GM10266 (cell line): Measurements from ENCODE around the gene LSP1.
A peak's percentile ranks its signal among the peaks of the same experiment; 100 is the strongest.

ENCODE experiments used
- DNase-seq: peaks from one replicate; pipeline ENCODE4 v3.0.0; 2012; ENCODE audit errors: extremely low spot score
- TF ChIP-seq, protein P1 (sequence below): IDR thresholded peaks from 2 replicates; pipeline ENCODE4 v1.5.1; 2012; ENCODE audit warnings: mild to moderate bottlenecking, low read depth; ENCODE audit not compliant: control insufficient read depth, insufficient read depth; ENCODE audit errors: missing control alignments

The LSP1 gene

DNA sequence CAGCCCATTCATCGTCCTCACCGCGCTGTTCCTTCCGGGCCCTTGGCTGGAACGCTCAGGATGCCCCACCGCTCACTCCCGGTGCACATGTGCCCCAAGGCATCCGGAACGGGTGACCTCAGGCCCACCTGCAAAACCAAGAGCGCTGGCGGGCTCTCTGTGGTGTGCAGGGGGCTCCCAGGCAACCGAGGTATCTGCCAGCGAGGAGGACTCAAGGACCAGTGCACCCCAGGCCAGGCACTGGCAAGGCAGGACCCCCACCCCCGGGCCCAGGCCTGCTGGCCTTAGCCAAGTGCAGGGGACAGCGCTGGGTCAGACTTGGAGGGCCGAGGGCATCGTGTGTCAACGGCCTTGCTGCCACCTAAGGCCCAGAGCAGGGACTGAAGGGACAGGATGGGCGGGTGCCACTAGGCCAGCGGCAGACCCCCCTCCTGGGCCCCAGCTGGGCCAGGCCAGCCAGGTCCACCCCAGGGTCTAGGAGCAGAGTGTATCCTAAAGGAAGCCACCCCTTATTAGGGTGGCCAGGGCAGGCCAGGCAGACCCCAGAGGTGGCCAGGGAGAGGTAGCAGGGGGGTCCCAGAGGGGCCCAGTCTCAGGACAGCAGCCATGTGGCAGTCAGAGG lies 75.1 kb downstream of the LSP1 start:
- peak; percentile 24 for DNase-seq
- TF ChIP-seq, protein P1, sequence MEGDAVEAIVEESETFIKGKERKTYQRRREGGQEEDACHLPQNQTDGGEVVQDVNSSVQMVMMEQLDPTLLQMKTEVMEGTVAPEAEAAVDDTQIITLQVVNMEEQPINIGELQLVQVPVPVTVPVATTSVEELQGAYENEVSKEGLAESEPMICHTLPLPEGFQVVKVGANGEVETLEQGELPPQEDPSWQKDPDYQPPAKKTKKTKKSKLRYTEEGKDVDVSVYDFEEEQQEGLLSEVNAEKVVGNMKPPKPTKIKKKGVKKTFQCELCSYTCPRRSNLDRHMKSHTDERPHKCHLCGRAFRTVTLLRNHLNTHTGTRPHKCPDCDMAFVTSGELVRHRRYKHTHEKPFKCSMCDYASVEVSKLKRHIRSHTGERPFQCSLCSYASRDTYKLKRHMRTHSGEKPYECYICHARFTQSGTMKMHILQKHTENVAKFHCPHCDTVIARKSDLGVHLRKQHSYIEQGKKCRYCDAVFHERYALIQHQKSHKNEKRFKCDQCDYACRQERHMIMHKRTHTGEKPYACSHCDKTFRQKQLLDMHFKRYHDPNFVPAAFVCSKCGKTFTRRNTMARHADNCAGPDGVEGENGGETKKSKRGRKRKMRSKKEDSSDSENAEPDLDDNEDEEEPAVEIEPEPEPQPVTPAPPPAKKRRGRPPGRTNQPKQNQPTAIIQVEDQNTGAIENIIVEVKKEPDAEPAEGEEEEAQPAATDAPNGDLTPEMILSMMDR, result no peak

DNA sequence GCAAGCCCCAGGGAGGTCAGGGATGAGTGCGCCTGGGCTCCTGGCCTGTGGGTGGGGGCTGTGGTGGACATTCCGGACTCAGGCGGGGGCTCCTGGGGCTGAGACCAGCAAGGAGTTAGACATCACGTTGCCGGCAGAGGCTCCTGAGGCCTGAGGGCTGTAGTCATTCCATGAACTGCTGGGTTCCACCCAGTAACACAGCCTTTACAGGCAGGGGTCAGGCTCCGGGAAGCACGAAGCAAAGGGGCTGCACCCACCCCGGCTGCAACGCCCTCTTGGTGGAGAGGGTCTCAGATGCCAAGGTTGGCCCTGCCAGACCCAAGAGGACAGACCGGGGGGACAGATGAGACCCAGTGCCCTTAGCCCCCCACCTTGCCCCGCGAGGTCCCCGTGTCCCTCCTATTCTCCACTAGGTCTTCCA lies 75.6 kb downstream of the LSP1 start:
- TF ChIP-seq, protein P1, result no peak

DNA sequence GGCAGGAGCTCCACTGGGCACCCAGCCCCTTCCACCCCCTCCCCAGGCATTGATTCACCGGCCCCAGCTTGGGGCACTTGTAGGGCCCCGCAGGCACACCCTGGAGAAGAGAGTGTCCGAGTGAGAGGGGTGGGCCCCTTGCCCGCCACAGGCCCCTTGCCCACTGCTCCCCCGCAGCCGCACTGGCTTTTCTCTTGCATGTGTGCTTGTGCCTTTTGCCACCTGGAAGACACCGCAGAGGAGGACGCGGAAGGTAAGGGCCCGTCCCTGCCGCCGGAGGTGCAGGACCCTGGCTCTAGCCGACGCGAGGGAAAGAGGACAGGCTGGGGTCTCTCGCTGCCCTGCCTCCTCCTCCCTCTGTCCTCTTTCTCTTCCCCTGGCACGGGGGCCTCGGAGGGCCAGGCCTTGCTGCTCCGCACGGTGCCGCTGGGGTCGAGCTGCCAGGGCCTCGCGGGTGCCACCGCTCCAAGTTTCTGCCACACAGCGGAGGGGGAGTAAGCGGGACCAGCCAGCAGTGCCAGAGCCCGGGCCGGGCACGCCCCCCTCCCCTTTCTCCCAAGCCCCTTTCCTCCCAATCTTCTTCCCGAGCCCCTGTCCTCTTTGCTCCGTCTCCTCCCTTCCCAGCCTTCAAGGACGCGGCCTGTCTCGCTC lies 76.1 kb downstream of the LSP1 start:
- no peak for DNase-seq
- TF ChIP-seq, protein P1, result no peak

More for the DNA sequence above, 75.6 kb downstream of the LSP1 start:
- DNase-seq, result peak; percentile 39

DNA sequence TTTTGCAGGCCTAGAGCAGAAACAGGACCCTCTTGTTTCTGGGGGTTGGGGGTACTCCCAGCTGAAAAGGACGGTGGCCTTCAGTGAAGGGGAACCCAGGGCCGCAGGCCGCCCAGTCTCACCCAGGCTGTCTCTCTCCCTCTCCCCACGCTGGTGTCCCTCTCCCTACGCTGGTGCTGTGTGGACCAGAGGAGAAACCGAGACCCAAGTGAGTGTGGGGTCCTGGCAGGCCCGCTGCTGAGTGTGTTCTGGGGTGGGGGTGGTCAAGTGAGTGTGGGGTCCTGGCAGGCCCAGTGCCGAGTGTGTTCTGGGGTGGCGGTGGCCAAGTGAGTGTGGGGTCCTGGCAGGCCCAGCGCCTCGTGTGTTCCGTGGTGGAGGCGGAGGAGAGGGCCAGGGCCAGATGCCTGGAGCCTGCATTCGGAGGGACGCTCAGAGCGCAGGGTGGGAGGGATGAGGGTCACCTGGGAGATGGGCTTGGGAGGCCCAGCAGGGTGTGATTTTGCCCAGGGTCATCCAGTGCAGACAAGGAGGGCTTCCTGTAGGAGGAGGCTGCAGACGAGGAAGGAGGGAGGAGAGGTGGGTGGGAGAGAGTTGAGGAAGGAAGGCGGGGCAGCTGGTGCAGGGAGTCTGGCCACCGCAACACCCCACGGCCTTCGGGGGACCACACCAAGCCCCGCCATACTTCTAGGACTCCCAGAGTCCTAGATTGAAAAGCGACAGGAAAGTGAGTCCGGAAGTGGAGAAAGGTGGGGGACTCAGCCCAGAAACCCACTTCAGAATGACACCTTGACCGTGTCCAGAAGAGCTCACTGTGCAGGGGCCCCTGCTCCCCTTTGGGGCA lies 77.0 kb downstream of the LSP1 start:
- DNase-seq, result no peak
- TF ChIP-seq, protein P1, result no peak

DNA sequence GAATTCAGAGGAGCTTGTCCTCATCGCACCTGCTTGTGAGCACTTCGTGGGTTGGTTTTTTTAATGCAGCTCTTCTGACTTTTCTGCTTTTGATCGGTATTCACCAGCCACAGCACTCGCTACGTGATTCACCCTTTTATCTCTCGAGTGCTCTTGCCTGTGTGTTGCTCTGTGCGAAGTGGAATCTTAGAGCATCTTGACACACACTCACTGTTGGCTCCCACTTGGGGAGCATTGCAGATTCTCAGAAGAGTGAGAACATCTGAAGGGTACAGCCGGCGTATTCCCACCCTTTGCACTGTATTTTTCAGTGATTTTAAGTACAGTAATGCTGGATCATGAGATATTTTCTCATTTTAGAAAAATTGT lies 77.6 kb downstream of the LSP1 start:
- TF ChIP-seq, protein P1, result no peak

DNA sequence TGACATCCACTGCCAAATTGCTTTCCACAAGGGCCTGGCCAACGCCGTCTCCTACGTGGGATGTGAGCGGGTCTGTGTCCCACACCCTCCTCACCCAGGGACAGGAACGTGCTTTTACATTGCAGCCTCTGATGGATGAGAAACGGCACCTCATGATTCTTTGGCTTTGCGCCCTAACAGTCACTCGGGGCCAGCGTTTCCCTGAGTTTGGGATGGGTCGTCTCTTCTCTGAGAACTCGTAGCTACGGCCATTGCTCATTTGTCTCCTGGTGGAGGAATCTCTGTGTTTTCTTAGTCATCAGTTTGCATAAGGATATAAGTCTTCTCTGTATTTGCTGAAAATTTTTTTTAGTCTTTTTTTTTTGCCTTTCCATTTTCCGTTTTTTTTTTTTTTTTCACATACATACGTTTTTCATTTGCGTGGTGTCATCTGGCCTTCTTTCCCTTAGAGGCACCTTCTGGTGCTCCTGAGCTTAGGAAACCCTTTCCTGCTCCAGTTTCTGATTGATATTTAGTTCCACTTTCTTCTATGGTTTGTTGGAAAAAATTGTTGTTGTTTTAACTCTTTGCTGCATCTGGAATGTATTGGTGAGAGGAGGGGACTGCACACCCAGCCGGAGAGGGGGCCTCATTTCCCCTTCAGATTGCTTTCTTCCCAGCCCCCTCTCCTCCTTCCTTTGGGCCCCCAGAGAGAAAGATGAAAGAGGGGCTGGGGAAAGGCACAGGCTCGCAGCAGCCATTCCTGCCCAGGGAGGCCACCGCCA lies 78.6 kb downstream of the LSP1 start:
- TF ChIP-seq, protein P1, result no peak
- no peak for DNase-seq

More for the DNA sequence above, 77.6 kb downstream of the LSP1 start:
- no peak for DNase-seq

DNA sequence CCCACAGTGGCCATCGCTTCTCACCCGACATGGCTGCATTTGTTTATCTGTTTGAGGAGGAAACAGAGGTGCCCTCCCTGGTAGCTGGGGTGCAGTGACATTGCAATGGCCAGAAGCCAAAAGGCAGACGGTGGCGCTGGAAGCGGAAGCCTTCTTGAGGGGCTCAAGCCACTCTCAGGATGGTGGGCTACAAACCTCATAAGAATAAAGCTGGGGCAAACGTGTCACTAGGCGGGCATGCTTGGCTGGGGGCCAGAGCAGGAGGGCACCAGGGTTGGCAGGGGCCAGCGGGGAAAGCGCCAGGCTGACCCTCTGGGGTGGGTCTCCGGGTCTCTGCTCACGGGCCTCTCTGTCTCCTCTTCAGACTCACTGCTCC lies 79.2 kb downstream of the LSP1 start:
- TF ChIP-seq, protein P1, result no peak
- peak; percentile 16 for DNase-seq
